NCI-H2107 treated with DMSO at 0.1 percent for 48 hours (cell line): ENCODE data around the gene XRN2.
A peak's percentile ranks its signal among the peaks of the same experiment; 100 is the strongest.
"Not testable (repeated sequence)": the region's sequence is repeated elsewhere in the genome, so short reads cannot be mapped to it uniquely, and the experiment has no call there.

Experiments used
- DNase-seq: peaks from one replicate; lab custom pipeline; 2025; ENCODE audit not compliant: unreplicated experiment; lab: John Stamatoyannopoulos, UW

Gene XRN2

DNA sequence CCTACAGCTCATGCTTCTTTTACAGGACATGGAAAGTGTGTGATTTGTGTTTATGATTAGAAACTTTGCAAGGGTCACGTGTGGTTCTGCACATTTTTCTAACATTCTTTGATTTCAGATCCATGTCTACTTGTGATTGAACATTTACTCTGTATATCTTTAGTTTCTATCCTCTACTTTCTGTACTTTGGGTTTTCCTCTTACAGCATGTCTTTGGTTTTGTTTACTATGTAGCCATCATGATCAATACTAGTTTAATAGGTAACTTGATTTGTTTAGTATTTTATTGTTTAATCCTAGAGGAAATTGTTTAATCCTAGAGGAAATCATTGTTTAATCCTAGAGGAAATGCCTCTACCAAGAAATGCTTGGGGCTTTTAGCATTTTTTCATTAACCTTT is 41.8 kb downstream of the XRN2 start:
- DNase-seq = no peak

DNA sequence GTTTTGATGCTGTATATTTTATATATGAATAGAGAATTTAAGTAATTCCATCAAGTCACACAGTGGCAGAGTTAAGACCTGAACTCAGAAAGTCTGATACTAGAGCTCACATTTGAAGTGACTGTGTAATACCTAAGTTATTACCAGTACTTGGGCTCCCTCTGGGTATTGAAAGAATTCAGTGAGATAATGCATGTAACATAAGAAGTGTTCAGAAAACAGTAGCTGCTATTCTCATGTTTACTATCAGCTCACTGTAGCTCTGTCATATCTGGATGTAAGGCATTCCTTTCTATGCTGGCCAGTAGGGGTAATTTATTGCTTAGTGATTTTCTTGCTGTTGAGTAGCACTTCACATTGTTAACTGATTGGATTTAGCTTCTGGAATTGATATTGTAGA is 49.6 kb downstream of the XRN2 start:
- DNase-seq = no peak

DNA sequence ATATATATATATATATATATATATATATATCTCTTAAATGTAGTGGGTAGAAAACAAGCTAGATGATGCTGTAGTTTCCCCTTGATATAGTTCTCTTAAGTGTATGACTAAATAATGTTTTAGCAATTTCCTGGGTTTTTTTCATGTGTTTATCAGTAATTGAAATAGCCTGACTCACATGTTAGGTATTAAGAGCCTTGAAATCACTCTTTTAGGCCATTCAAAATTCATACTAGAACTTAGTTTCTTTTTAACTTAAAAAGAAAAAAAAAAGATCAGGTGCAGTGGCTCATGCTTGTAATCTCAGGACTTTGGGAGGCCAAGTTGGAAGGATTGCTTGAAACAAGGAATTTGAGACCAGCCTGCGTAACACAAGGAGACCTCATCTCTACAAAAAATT is 50.1 kb downstream of the XRN2 start:
- no peak for DNase-seq

DNA sequence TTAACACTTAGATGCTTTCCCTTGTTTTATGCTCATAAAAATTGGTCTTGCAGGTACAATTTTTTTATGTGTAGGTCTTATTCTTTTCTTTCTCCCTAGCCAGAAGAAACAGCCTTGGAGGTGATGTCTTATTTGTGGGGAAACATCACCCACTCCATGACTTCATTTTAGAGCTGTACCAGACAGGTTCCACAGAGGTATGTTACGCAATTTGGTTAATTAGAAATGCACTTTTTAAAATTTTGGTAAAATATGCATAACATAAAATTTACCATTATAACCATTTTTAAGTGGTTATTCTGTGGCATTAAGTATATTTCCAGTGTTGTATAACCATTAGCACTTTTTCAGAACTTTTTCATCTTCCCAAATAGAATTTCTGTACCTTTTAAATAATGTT is 52.9 kb downstream of the XRN2 start:
- DNase-seq = no peak

DNA sequence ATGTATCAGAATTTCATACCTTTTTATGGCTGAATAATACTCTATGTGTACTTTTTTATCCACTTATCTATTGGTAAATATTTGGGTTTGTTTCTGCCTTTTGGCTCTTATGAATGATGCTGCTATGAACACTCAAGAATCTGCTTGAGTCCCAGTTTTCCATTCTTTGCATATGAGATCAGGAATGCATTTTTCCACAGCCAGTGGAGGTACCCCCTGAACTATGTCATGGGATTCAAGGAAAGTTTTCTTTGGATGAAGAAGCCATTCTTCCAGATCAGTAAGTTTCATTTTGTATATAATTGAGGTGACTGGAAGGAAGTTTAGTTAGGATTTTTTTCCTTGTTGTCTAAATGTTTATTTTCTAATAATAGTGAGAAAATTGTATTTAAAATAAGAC is 53.3 kb downstream of the XRN2 start:
- no peak for DNase-seq

DNA sequence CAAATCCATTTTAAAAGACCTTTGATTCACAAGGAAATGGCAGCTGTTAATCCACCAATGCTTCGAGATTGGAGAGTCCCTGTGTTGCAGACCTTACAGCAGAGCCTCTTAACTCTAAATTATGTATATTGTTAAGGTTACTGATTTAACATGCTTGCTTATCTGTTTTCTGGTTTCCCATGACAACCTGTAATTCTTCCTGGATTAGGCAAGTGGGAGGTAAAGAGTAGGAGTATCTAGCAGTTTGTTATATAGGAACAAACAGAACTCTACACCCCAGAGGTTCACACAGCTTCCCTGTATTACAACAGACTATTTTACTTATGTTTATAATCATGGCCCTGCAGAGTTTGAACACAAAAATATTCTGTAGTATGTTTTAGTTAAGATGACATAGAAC is 54.7 kb downstream of the XRN2 start:
- no peak for DNase-seq

DNA sequence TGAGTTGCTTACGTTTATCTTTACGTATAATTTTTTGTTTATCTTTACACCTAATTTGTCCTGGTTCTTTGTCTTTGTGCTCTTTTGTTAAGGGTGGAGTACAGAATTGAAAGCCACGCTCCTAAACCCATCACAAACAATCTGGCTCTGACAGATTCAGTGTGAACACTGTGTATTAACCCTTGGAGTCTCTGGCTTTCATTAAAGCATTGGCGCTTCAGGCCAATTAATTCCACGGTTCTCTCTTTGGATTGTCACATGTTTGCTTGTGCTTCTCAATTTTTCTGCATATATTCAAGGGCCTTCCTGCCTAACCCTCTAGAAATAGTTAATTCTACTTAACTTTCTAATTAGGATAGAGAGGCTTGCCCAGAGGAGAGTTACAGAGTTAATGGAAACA is 55.6 kb downstream of the XRN2 start:
- no peak for DNase-seq

DNA sequence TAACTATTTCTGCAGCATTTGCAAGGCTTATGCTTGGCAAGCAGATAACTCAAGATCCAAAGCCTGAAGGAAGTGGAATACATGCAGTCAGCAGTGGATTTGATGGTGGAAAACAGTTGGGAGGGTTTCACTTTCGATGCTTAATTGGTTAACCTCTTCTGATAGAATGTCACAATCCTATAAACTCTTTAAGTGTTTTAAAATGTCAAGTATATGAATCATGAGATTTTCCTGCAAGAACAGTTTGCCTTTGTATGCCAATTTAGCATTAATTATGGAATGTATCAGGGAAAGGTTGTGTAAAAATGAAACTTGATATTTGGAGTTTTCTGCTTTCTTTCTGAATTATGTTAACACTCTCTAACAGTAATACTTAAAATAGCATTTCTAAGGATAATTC is 57.6 kb downstream of the XRN2 start:
- DNase-seq = no peak

DNA sequence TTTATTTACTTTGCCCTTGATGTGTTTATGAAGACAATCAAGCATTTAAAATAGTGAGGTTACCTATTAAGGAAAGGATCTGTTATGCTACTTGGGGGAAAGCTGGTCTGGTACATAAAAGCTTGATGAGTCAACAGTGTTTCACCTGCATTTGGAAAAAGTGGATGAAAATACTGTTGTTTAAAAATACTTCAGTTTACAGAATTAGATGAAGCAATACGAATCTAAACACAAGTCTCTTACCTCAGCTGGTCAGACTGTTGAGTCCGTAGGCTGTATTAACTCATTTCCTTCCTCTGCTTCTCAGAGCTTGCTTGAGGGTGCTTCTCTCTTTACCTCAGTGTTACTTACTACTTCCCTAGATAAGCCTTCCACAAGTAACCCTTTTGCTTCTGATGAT is 58.1 kb downstream of the XRN2 start:
- no peak for DNase-seq

DNA sequence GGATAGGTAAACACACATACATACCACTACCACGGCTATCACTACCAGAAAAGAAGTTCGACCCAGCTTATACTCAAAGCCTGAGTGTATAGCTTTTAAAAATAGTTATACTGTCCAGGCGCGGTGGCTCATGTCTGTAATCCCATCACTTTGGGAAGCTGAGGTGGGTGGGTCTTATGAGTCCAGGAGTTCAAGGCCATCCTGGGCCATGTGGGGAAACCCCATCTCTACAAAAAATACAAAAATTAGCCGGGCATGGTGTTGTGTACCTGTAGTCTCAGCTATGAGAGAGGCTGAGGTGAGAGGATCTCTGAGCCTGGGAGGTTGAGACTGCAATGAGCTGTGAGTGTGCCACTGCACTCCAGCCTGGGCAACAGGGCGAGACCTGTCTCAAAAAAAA is 61.3 kb downstream of the XRN2 start:
- DNase-seq = no peak

DNA sequence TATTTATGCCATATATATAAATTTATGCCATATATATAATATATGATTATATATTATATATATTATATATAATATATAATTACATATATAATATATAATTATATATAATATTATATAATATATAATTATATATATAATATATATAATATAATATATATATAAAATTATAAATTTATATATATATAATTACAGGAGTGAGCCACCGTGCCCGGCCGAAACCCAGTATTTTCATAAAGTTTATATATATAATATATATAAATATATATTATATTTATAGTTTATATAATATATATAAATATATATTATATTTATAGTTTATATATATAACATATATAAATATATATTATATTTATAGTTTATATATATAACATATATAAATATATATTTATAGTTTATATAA is 62.6 kb downstream of the XRN2 start:
- DNase-seq = no peak

DNA sequence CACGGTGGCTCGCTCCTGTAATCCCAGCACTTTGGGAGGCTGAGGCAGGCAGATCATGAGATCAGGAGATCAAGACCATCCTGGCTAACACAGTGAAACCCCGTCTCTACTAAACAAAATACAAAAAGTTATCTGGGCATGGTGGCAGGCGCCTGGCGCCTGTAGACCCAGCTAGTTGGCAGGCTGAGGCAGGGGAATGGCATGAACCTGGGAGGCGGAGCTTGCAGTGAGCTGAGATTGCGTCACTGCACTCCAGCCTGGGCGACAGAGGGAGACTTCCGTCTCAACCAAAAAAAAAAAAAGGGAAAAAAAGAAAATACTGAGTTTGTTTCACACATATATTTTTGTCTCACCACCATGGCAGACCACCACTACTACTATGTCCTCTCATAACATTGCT is 63.1 kb downstream of the XRN2 start:
- not testable (repeated sequence) for DNase-seq

DNA sequence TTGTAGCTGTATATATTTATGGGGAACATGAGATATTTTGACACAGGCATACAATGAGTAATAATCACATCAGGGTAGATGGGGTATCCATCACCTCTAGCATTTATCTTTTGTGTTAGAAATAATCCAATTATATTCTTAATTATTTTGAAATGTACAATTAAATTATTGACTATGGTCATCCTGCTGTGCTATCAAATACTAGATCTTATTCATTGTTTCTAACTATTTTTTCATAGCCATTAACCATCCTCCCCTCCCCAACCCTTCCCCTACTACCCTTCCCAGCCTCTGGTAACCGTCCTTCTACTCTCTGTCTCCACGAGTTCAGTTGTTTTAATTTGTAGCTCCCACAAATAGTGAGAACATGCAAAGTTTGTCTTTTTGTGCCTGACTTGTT is 65.7 kb downstream of the XRN2 start:
- no peak for DNase-seq

DNA sequence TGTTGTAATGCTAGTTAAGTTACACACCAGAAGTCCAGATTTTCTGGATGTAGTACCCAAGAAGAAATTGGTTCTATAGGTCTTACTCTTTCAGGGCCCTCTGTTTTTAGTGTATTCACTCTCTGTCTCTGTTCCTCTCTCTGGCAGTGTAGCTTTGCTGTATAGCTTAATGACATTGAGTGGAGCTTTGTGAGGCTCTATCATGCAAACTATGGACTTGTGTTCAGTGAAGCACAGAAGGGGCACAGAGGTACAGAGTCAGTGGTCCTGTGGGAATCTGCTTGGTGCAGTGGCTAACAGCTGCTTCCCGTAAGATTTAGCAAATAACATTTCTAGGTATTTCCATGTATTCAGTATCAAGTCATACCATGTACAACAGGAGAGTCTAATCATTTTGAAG is 68.1 kb downstream of the XRN2 start:
- DNase-seq = no peak

DNA sequence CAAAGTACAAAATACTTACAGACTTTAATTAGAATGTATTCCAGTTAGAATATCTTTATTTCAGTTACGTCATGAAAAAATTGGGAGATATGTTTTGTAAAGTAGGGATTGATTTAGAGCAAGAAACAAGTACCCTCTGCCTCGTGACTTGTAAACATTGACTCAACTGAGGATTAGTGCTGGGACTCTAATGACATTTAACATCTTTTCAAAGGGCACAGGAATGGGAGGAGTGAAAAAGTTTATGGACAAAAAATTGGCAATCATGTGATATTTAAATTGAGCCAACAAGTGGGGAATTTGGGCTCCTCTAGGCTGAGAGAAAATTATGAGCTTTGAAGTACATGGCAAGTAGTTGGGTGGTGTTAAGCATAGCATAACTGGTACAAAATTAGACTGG is 68.9 kb downstream of the XRN2 start:
- DNase-seq = no peak

DNA sequence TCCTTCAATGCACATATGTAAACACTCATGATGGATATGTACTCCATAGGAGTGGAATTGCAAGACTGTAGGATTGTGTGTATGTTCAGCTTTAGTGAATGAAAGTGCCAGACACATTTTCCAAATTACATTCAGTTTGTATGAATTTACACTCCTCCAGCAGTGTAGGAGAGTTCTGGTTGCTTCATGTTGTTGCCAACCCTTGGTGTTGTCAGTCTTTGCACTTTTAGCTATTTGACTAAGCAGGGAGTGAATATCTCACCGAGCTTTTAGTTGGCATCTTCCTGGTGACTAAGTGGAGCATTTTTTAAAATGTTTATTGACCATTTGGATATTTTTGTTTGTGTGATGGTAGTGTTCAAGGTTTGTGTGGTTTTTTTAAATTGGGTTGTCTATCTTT is 70.3 kb downstream of the XRN2 start:
- no peak for DNase-seq

DNA sequence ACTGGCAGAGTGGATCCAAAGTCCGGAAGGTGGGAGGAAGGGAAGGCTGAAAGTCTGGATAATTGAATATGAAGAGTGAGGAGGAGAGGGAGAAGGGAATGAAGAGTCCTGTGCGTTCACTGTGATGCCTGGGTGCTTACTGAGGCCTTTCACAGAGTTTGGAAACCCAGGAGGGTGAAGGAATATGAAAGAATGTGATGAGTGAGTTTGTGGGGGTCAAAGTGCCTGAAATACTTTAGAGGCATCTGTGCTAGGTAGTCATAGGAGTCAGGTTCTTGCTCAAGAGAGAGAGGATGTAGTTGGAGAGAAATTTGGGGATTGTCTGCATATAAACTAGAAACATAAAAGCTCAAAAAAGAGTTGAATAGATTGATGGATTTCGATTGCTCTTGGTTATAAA is 73.5 kb downstream of the XRN2 start:
- DNase-seq = no peak

DNA sequence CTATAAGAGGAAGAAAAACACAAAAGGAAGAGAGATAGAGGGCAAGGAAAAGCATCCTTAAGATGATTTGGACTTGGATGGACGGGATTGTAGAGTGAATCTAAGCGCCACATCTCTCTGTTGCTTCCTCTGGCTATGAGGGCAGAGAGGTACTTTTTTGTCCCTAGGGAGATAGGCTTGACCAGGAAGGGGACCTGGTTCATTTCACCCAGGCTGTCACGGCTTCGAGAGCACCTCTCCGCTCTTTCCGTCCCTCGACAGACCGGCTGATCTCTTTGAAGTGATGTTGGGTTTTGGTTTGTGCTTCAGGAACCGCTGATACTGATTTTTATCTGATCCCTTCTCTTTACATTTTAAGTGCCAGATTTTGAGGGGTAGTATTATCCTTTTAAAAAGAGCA is 74.6 kb downstream of the XRN2 start:
- no peak for DNase-seq

DNA sequence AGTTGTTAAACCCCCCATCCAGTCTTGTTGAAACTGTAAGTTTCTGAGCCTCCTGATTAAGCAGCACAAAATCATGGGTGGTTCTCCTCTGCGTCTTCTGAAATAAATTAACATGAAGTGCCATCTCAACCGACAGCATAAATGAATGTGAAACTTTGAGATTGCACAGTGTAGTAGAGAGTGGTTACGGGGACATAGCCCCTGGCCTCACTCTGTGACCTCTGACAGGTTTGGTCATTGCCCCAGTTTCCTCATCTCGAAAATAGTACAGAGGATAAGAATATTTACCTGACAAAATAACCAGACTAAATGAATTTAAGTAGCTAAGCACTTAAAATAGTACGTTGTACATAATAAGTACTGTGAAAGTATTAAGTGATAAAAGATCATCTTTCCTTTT is 75.1 kb downstream of the XRN2 start:
- DNase-seq = no peak

DNA sequence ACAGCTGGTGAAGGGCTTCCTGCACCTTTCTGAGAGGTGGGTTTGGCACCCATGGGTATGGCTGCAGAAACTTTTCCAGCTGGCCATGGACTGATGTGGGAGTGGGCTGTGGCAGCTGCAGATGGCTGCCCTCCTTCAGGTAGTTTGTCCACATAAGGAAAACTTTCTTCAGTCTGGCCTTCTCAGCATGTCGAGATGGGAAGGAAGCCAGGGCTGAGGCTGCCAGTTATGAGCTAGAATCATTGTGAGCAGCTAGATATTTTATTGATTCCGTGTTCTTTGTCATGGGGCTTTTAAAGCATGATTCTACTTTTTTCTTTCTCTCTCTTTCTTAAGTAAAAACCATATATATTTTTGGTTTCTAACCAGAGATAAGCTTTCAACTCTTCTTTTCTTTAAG is 77.6 kb downstream of the XRN2 start:
- DNase-seq = no peak

DNA sequence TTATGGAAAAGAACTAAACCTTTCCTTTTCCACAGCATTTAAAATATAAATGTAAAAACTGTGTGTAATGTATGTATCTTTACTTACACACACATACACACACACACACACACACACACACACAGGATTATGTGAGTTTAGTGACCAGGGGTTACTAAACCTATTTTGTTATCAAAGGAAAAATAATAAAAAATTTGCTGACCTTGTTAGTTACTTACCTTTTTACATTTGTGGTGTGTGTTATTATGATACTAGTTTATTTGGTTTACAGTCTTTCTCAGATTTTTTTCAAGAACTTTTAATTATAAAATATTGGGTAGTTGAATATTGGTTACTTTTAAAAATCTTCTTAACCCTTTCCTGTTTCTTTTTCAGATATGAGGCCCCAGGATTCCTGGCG is 78.5 kb downstream of the XRN2 start:
- no peak for DNase-seq

DNA sequence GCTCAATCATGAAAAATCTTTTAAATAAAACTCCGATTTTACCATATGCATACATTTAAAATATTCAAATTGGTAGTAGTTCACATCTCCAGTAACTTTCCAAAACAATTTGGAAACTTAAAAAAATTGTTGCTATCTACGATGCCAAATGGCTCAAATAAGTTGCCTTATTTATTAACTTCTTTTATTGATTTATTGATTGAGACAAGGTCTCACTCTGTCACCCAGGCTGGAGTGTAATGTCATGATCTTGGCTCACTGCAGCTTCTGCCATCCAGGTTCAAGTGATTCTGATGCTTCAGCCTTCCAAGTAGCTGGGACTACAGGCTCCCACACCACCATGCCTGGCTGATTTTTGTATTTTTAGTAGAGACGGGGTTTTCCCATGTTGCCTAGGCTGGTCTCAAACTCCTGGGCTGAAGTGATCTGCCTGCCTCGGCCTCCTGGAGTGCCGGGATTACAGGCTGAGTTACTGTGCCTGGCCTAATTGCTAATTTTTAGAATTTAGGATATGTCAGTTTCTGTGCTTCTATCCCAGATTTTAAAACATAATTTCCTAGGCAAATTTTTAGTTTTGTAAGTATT is 81.3 kb downstream of the XRN2 start:
- no peak for DNase-seq

DNA sequence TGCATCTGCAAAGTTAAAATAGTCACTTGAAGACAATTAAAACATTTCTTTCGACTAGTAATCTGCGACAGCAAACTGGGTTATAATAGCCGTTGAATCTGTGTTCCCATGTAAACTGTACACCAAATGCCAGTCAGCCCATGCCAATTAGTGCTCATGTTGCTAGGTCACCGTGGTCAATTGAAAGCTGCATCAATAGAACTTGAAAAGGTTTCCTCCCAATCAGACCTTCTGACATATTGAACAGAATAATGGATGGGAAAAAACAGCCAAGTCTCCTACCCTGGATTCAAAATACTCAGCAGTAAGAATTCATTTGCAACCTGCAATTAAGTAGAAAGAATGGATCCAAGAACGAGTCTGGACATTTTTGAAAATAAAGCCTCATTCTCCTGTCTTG is 83.0 kb downstream of the XRN2 start:
- no peak for DNase-seq

DNA sequence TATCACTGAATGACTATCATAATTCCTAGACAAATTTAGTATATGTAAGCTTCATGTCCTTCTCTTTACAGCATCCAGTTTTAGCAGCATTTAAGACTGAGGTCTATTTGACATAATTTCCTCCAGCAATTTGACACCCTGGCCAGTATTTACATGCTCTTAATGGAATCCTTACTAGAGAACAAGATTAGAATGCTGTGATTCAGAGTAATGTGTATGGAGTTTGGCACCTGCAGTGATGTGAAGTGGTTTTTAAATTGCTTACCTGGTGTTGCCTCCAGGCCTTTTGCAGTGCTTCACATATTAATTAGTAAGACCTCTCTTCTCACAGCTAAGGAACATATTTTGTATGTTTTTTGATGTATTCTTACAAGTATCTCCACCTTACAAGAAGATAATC is 84.4 kb downstream of the XRN2 start:
- peak; percentile 71 for DNase-seq
